ENCODE results near the gene NHLH2.

The NHLH2 gene

GRCh38 chr1:115830963-115831362 is 10.0 kb downstream of the NHLH2 start:
- TF ChIP-seq CTCF (IDR thresholded peaks at IDR 0.05; ENCODE audit: low read depth, low read length): no peak
- no peak for DNase-seq (ENCODE audit: low read depth in 2 of 2)
- H3K4me3 ChIP-seq (replicated peaks in 1 of 2; ENCODE audit: low read depth in 2 of 2, low read length in 2 of 2): no peak overlapping the region

- no peak for TF ChIP-seq CTCF (IDR thresholded peaks at IDR 0.05; ENCODE audit: low read depth, low read length)
- no peak for DNase-seq (ENCODE audit: low read depth in 2 of 2)
- no peak overlapping the region for H3K4me3 ChIP-seq (replicated peaks in 1 of 2; ENCODE audit: low read depth in 2 of 2, low read length in 2 of 2)
Observed at GRCh38 chr1:115829947-115830346, 11.0 kb downstream of the NHLH2 start.

GRCh38 chr1:115829023-115829674 is 11.8 kb downstream of the NHLH2 start:
- DNase-seq (ENCODE audit: low read depth in 2 of 2): peak; percentile 51 to 85
- no peak for TF ChIP-seq CTCF (IDR thresholded peaks at IDR 0.05; ENCODE audit: low read depth, low read length)
- no peak overlapping the region for H3K4me3 ChIP-seq (replicated peaks in 1 of 2; ENCODE audit: low read depth in 2 of 2, low read length in 2 of 2)

- DNase-seq (ENCODE audit: low read depth in 2 of 2): peak in 1 of 2 donors; percentile 33
- H3K4me3 ChIP-seq (replicated peaks in 1 of 2; ENCODE audit: low read depth in 2 of 2, low read length in 2 of 2): peak overlapping the region; percentile 19 to 35
- TF ChIP-seq CTCF (IDR thresholded peaks at IDR 0.05; ENCODE audit: low read depth, low read length): no peak
Observed at GRCh38 chr1:115828101-115829022, 12.6 kb downstream of the NHLH2 start.

- H3K4me3 ChIP-seq (replicated peaks in 1 of 2; ENCODE audit: low read depth in 2 of 2, low read length in 2 of 2): no peak overlapping the region
- no peak for TF ChIP-seq CTCF (IDR thresholded peaks at IDR 0.05; ENCODE audit: low read depth, low read length)
- no peak for DNase-seq (ENCODE audit: low read depth in 2 of 2)
Observed at GRCh38 chr1:115827452-115828044, 13.4 kb downstream of the NHLH2 start.

GRCh38 chr1:115826628-115827027 is 14.3 kb downstream of the NHLH2 start:
- DNase-seq (ENCODE audit: low read depth in 2 of 2): no peak
- no peak for TF ChIP-seq CTCF (IDR thresholded peaks at IDR 0.05; ENCODE audit: low read depth, low read length)
- no peak overlapping the region for H3K4me3 ChIP-seq (replicated peaks in 1 of 2; ENCODE audit: low read depth in 2 of 2, low read length in 2 of 2)

Data from cardiac fibroblast (primary cell).